H9 (cell line): ENCODE measurements around the gene JAKMIP3. TPM values are rescaled to one million over a fixed set of nuclear protein-coding genes. Genes with fewer than 3 reads are reported as not detected.

Experiments used
- DNase-seq: peaks from one replicate; pipeline ENCODE4 v3.0.0-alpha.2; 2017
- H2AFZ ChIP-seq: one replicate; pipeline ENCODE4 v1.6.1; 2013; ENCODE audit warnings: mild to moderate bottlenecking, low read length, control low read depth, moderate library complexity
- H2AK5ac ChIP-seq: 2 replicates; pipeline ENCODE4 v1.6.1; 2013; ENCODE audit warnings: low read length, control low read depth, mixed read lengths; ENCODE audit not compliant: insufficient read length
- H2BK120ac ChIP-seq: one replicate; pipeline ENCODE4 v1.6.1; 2013; ENCODE audit warnings: low read depth, mild to moderate bottlenecking, low read length, control low read depth, inconsistent platforms; ENCODE audit not compliant: poor library complexity, severe bottlenecking
- H2BK12ac ChIP-seq: 2 replicates; pipeline ENCODE4 v1.6.1; 2013; ENCODE audit warnings: low read length, control low read depth, mixed read lengths, low read depth; ENCODE audit not compliant: insufficient read length
- H2BK15ac ChIP-seq: 2 replicates; pipeline ENCODE4 v1.6.1; 2013; ENCODE audit warnings: low read depth, low read length, control low read depth
- H2BK20ac ChIP-seq: one replicate; pipeline ENCODE4 v1.6.1; 2013; ENCODE audit warnings: low read depth, mild to moderate bottlenecking, low read length, control low read depth, inconsistent platforms; ENCODE audit not compliant: poor library complexity, severe bottlenecking
- H2BK5ac ChIP-seq: 2 replicates; pipeline ENCODE4 v1.6.1; 2013; ENCODE audit warnings: low read length, control low read depth, mixed read lengths; ENCODE audit not compliant: insufficient read length
- H3K14ac ChIP-seq: 2 replicates; pipeline ENCODE4 v1.6.1; 2013; ENCODE audit warnings: low read length, control low read depth; ENCODE audit not compliant: insufficient read depth
- H3K18ac ChIP-seq: 2 replicates; pipeline ENCODE4 v1.6.1; 2013; ENCODE audit warnings: low read depth, mild to moderate bottlenecking, mixed read lengths, low read length, control low read depth; ENCODE audit not compliant: insufficient read length
- H3K23ac ChIP-seq: 2 replicates; pipeline ENCODE4 v1.6.1; 2013; ENCODE audit warnings: low read length, control low read depth, mixed read lengths, low read depth; ENCODE audit not compliant: insufficient read length
- H3K23me2 ChIP-seq: 2 replicates; pipeline ENCODE4 v1.6.1; 2013; ENCODE audit warnings: low read depth, mild to moderate bottlenecking, mixed read lengths, low read length, control low read depth; ENCODE audit not compliant: insufficient read length, poor library complexity, severe bottlenecking
- H3K27ac ChIP-seq: 2 replicates; pipeline ENCODE4 v1.5.1; 2013; ENCODE audit warnings: low read length, control low read depth, mixed read lengths, low read depth; ENCODE audit not compliant: insufficient read length
- H3K27me3 ChIP-seq: 2 replicates; pipeline ENCODE4 v1.6.1; 2013; ENCODE audit warnings: low read length, control low read depth, inconsistent platforms; ENCODE audit not compliant: insufficient read depth
- H3K4ac ChIP-seq: 2 replicates; pipeline ENCODE4 v1.6.1; 2013; ENCODE audit warnings: low read depth, mild to moderate bottlenecking, control low read depth, inconsistent platforms, low read length, moderate library complexity
- H3K4me1 ChIP-seq: 2 replicates; pipeline ENCODE4 v1.6.1; 2013; ENCODE audit warnings: low read length, control low read depth, inconsistent platforms; ENCODE audit not compliant: insufficient read depth
- H3K4me2 ChIP-seq: 2 replicates; pipeline ENCODE4 v1.6.1; 2013; ENCODE audit warnings: low read length, control low read depth, mixed read lengths; ENCODE audit not compliant: insufficient read length, insufficient read depth
- H3K56ac ChIP-seq: 2 replicates; pipeline ENCODE4 v1.6.1; 2013; ENCODE audit warnings: low read depth, mild to moderate bottlenecking, mixed read lengths, low read length, control low read depth; ENCODE audit not compliant: insufficient read length
- H3K79me1 ChIP-seq: 2 replicates; pipeline ENCODE4 v1.6.1; 2013; ENCODE audit warnings: low read depth, mild to moderate bottlenecking, moderate library complexity, low read length, control low read depth, inconsistent platforms; ENCODE audit not compliant: insufficient read depth, poor library complexity, severe bottlenecking
- H3K79me2 ChIP-seq: 2 replicates; pipeline ENCODE4 v1.6.1; 2013; ENCODE audit warnings: low read length, control low read depth, inconsistent platforms; ENCODE audit not compliant: insufficient read depth
- H3K9ac ChIP-seq: 2 replicates; pipeline ENCODE4 v1.6.1; 2013; ENCODE audit warnings: low read length, control low read depth, mixed read lengths; ENCODE audit not compliant: insufficient read length; ENCODE audit errors: extremely low read depth
- H3K9me3 ChIP-seq: one replicate; pipeline ENCODE4 v1.6.1; 2013; ENCODE audit warnings: low read depth, low read length, inconsistent platforms; ENCODE audit not compliant: control insufficient read depth
- H3T11ph ChIP-seq: one replicate; pipeline ENCODE4 v1.6.1; 2013; ENCODE audit warnings: mild to moderate bottlenecking, low read length, control low read depth, inconsistent platforms
- H4K20me1 ChIP-seq: one replicate; pipeline ENCODE4 v1.6.1; 2013; ENCODE audit not compliant: control insufficient read depth, insufficient read length, insufficient read depth
- H4K5ac ChIP-seq: 2 replicates; pipeline ENCODE4 v1.6.1; 2013; ENCODE audit warnings: low read depth, mild to moderate bottlenecking, mixed read lengths, low read length, control low read depth; ENCODE audit not compliant: insufficient read length
- H4K8ac ChIP-seq: replicated peaks from 2 replicates; pipeline ENCODE4 v1.6.1; 2013; ENCODE audit warnings: low read length, control low read depth, mixed read lengths, low read depth; ENCODE audit not compliant: insufficient read length
- H4K91ac ChIP-seq: 2 replicates; pipeline ENCODE4 v1.6.1; 2013; ENCODE audit warnings: low read depth, mild to moderate bottlenecking, moderate library complexity, mixed read lengths, low read length, control low read depth; ENCODE audit not compliant: insufficient read length
- H3K27ac Mint-ChIP-seq, 3 experiments: 2 replicates in 2 of 3; 3 replicates in 1 of 3; pipeline ENCODE4 v1.8.0; 2020 to 2021; ENCODE audit warnings: mixed read lengths in 3 of 3, mild to moderate bottlenecking in 1 of 3, moderate library complexity in 1 of 3
- H3K27me3 Mint-ChIP-seq: 2 replicates; pipeline ENCODE4 v1.8.0; 2021; ENCODE audit warnings: low read depth, mild to moderate bottlenecking, moderate library complexity, mixed read lengths
- H3K36me3 Mint-ChIP-seq, 3 experiments: 2 replicates in 2 of 3; 3 replicates in 1 of 3; pipeline ENCODE4 v1.8.0; 2020 to 2021; ENCODE audit warnings: low read depth in 3 of 3, mixed read lengths in 3 of 3; ENCODE audit not compliant: insufficient read depth in 1 of 3
- H3K4me1 Mint-ChIP-seq, 2 experiments: 2 replicates each; pipeline ENCODE4 v1.8.0; 2020; ENCODE audit warnings: mixed read lengths in 2 of 2
- H3K4me3 Mint-ChIP-seq, 2 experiments: 2 replicates in 1 of 2; 3 replicates in 1 of 2; pipeline ENCODE4 v1.8.0; 2020 to 2021; ENCODE audit warnings: mild to moderate bottlenecking in 2 of 2, mixed read lengths in 2 of 2, moderate library complexity in 1 of 2
- H3K9me3 Mint-ChIP-seq, 2 experiments: 2 replicates in 1 of 2; 3 replicates in 1 of 2; pipeline ENCODE4 v1.8.0; 2020; ENCODE audit warnings: mild to moderate bottlenecking in 2 of 2, mixed read lengths in 2 of 2, moderate library complexity in 1 of 2
- WGBS: extraction: QIAGEN DNeasy Blood & Tissue Kit; methylation state at CpG from one replicate; pipeline ENCODE4 v1.1.7; 2013; ENCODE audit warnings: missing lambda C conversion rate, low lambda C conversion rate, mixed read lengths; ENCODE audit not compliant: insufficient read length; ENCODE audit errors: extremely low coverage; 5-methylcytosine and 5-hydroxymethylcytosine counted together
- total RNA-seq: library from RNA; stranded (reverse); gene quantifications from 2 replicates; pipeline ENCODE4 v1.2.1, GENCODE V29; 2021
- TF ChIP-seq, protein P1 (sequence below): fragments of 200-600 bp; sonication (generic); conservative IDR thresholded peaks from 3 replicates; pipeline ENCODE4 v1.8.0; 2021; ENCODE audit warnings: antibody characterized with exemption, mild to moderate bottlenecking

Gene JAKMIP3
- total RNA-seq, 1 experiment from 2014 or later = 0.50 TPM

DNA sequence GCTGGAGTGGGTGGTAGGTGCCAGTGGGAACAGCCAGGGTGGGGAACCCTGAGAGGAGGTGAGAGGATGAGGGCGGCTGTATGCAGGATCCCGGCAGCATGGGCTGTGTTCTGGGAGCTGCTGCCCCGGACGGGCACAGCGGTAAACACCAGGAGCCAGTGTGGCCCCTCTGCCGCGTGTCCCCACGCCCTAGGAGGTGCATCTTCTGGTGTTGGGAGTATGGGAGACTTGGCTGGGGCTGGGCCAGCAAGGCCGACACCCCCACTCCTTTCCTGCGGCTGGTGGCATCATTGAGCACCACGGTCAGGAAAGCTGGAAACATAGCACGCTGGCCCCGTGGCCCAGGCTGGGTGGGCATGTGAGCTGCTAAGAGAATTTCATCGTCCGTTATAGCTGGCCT is 24.4 kb upstream of the JAKMIP3 start:
- Histone ChIP-seq H3K9me3 (no peaks in the 10 kb centered on the region), H3K18ac (no peak overlapping the region), H3K9ac (no peak overlapping the region), H3K79me2 (no peaks in the 10 kb centered on the region), H3K4me2 (no peak overlapping the region), H2BK12ac (no peak overlapping the region), H2AFZ (no peak overlapping the region), H3K23ac (no peak overlapping the region), H3K56ac (no peak overlapping the region), H2BK5ac (no peak overlapping the region), H3K79me1 (no peaks in the 10 kb centered on the region), H3K27me3 (peaks cover 3% of the 10 kb centered on the region; the same call in 1 of the 2 replicates), H3K4me1 (no peaks in the 10 kb centered on the region; the same call in 1 of the 2 replicates), H4K5ac (no peak overlapping the region), H3K27ac (no peak overlapping the region), H2BK20ac (no peak overlapping the region), H3K23me2 (peaks cover 11% of the 10 kb centered on the region), H4K20me1 (no peaks in the 10 kb centered on the region), H4K8ac (no peak overlapping the region), H3T11ph (no peak overlapping the region), H3K4ac (no peak overlapping the region), H2BK15ac (no peak overlapping the region), H3K14ac (no peak overlapping the region), H2AK5ac (no peak overlapping the region), H4K91ac (no peak overlapping the region), H2BK120ac (no peak overlapping the region)
- Mint-ChIP-seq H3K27ac (no peak overlapping the region), H3K4me3 (no peak overlapping the region), H3K27me3 (peaks cover 54% of the 10 kb centered on the region), H3K9me3 (peaks cover 0 to 2% of the 10 kb centered on the region in 2 experiments; a peak in 1 of 5 replicates), H3K36me3 (peaks cover 0 to 2% (median 0%) of the 10 kb centered on the region in 3 experiments; a peak in 2 of 7 replicates), H3K4me1 (peaks cover 32 to 38% of the 10 kb centered on the region in 2 experiments)
- TF ChIP-seq, protein P1, sequence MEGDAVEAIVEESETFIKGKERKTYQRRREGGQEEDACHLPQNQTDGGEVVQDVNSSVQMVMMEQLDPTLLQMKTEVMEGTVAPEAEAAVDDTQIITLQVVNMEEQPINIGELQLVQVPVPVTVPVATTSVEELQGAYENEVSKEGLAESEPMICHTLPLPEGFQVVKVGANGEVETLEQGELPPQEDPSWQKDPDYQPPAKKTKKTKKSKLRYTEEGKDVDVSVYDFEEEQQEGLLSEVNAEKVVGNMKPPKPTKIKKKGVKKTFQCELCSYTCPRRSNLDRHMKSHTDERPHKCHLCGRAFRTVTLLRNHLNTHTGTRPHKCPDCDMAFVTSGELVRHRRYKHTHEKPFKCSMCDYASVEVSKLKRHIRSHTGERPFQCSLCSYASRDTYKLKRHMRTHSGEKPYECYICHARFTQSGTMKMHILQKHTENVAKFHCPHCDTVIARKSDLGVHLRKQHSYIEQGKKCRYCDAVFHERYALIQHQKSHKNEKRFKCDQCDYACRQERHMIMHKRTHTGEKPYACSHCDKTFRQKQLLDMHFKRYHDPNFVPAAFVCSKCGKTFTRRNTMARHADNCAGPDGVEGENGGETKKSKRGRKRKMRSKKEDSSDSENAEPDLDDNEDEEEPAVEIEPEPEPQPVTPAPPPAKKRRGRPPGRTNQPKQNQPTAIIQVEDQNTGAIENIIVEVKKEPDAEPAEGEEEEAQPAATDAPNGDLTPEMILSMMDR = no peak
- no peak for DNase-seq
- no CpG with 5 or more reads among the region's 15 CpGs for WGBS
